SK-N-SH (cell line): ENCODE data around the gene PCSK5. TPM values are rescaled to one million over a fixed set of nuclear protein-coding genes. Genes with fewer than 3 reads are reported as not detected.

Experiments
- CTCF ChIA-PET: fragments of 300-600, 350-600 bp; formaldehyde crosslinking; extraction: SDS; loops from one replicate; lab custom pipeline; 2021; lab: Yijun Ruan, JAX
- POLR2A ChIA-PET: fragments of 350-600 bp; sonication (Branson Sonifier 250); formaldehyde crosslinking; extraction: SDS; loops from one replicate; lab custom pipeline; 2020; ENCODE audit warnings: antibody characterized with exemption, inconsistent platforms; lab: Yijun Ruan, JAX
- DNase-seq: peaks from one replicate; pipeline ENCODE4 v3.0.0; 2012
- H2AFZ ChIP-seq: fragments of 200-600 bp; sonication (generic); 2 replicates; pipeline ENCODE4 v1.8.1; 2016; ENCODE audit warnings: antibody characterized with exemption, mild to moderate bottlenecking, low read depth
- H3F3A ChIP-seq: fragments of 200-600 bp; sonication (generic); replicated peaks from 2 replicates; pipeline ENCODE3; 2016; ENCODE audit warnings: antibody characterized with exemption, mild to moderate bottlenecking; ENCODE audit not compliant: insufficient read depth
- H3K27ac ChIP-seq, 2 experiments: fragments of 200-500 bp in 1 of 2; fragments of 200-600 bp in 1 of 2; sonication (Bioruptor generic) in 1 of 2; sonication (generic), shearing (Covaris generic) in 1 of 2; 2 replicates each; pipeline versions ENCODE4 v1.5.1 to v1.6.1; 2014 to 2016; ENCODE audit warnings: low read depth in 2 of 2, inconsistent platforms in 1 of 2, low read length in 1 of 2, mild to moderate bottlenecking in 1 of 2, mixed read lengths in 1 of 2
- H3K27me3 ChIP-seq: fragments of 200-600 bp; sonication (generic), shearing (Covaris generic); 2 replicates; pipeline ENCODE4 v1.6.1; 2016; ENCODE audit warnings: mixed run types; ENCODE audit not compliant: insufficient read depth
- H3K36me3 ChIP-seq, 2 experiments: fragments of 200-500 bp in 1 of 2; fragments of 200-600 bp in 1 of 2; sonication (Bioruptor generic) in 1 of 2; sonication (generic) in 1 of 2; replicated peaks in 1 of 2; 2 replicates each; pipeline versions ENCODE3 to v1.5.1; 2014 to 2016; ENCODE audit warnings: low read length in 1 of 2, mild to moderate bottlenecking in 1 of 2; ENCODE audit not compliant: insufficient read depth in 2 of 2, control insufficient read depth in 1 of 2
- H3K4me1 ChIP-seq, 2 experiments: fragments of 200-500 bp in 1 of 2; fragments of 200-600 bp in 1 of 2; sonication (Bioruptor generic) in 1 of 2; sonication (generic), shearing (Covaris generic) in 1 of 2; 2 replicates each; pipeline versions ENCODE4 v1.5.1 to v1.6.1; 2014 to 2016; ENCODE audit warnings: low read depth in 1 of 2, low read length in 1 of 2, mixed run types in 1 of 2; ENCODE audit not compliant: insufficient read depth in 2 of 2, control insufficient read depth in 1 of 2
- H3K4me2 ChIP-seq: fragments of 200-600 bp; sonication (generic), shearing (Covaris generic); 2 replicates; pipeline ENCODE4 v1.6.1; 2017; ENCODE audit warnings: mixed run types
- H3K4me3 ChIP-seq, 2 experiments: fragments of 200-500 bp in 1 of 2; fragments of 200-600 bp in 1 of 2; sonication (Bioruptor generic) in 1 of 2; sonication (generic), shearing (Covaris generic) in 1 of 2; 2 replicates each; pipeline versions ENCODE4 v1.5.1 to v1.8.1; 2014 to 2016; ENCODE audit warnings: low read depth in 2 of 2, inconsistent platforms in 1 of 2, low read length in 1 of 2, mild to moderate bottlenecking in 1 of 2, mixed read lengths in 1 of 2, moderate library complexity in 1 of 2
- H3K79me2 ChIP-seq: fragments of 200-600 bp; sonication (generic); 2 replicates; pipeline ENCODE4 v1.8.1; 2017; ENCODE audit warnings: mild to moderate bottlenecking; ENCODE audit not compliant: insufficient read depth
- H3K9ac ChIP-seq: fragments of 200-600 bp; sonication (generic); 2 replicates; pipeline ENCODE4 v1.6.1; 2017; ENCODE audit warnings: mixed run types
- H3K9me2 ChIP-seq: fragments of 200-600 bp; sonication (generic); 2 replicates; pipeline ENCODE4 v1.6.1; 2017; ENCODE audit warnings: mixed run types
- H3K9me3 ChIP-seq: fragments of 200-600 bp; sonication (generic); 2 replicates; pipeline ENCODE4 v1.6.1; 2017; ENCODE audit warnings: mixed run types, mild to moderate bottlenecking, moderate library complexity
- H4K20me1 ChIP-seq: fragments of 200-600 bp; sonication (generic); 2 replicates; pipeline ENCODE4 v1.6.1; 2017; ENCODE audit warnings: mild to moderate bottlenecking, mixed run types; ENCODE audit not compliant: insufficient read depth
- ELF1 ChIP-seq: IDR thresholded peaks from 2 replicates; pipeline ENCODE4 v1.4.0; 2012
- FOSL2 ChIP-seq: IDR thresholded peaks from 2 replicates; pipeline ENCODE4 v1.4.0; 2012; ENCODE audit warnings: low read depth, mild to moderate bottlenecking, moderate library complexity, borderline replicate concordance
- MEF2A ChIP-seq: IDR thresholded peaks from 2 replicates; pipeline ENCODE4 v1.4.0; 2012; ENCODE audit warnings: low read depth, borderline replicate concordance
- POLR2AphosphoS5 ChIP-seq: IDR thresholded peaks from 2 replicates; pipeline ENCODE4 v1.6.1; 2012; ENCODE audit warnings: low read depth, low read length
- WGBS: methylation state at CpG from one replicate; pipeline ENCODE4 v1.1.6; 2017; ENCODE audit warnings: low lambda C conversion rate; 5-methylcytosine and 5-hydroxymethylcytosine counted together
- polyA plus RNA-seq, 3 experiments: library from polyadenylated mRNA; depleted of rRNA; stranded (reverse); fragments of >200 nt; gene quantifications; 2 replicates each; pipeline ENCODE4 v1.2.3, GENCODE V29; 2012
- TF ChIP-seq, protein P1 (sequence below): IDR thresholded peaks from 2 replicates; pipeline ENCODE4; 2012
- TF ChIP-seq, protein P2 (sequence below): fragments of 150-350 bp; IDR thresholded peaks from 2 replicates; pipeline ENCODE4 v1.6.1; 2017; ENCODE audit warnings: antibody characterized with exemption, low read length, low read depth, borderline replicate concordance

Gene PCSK5
- polyA plus RNA-seq, 1 of the 3 experiments (the other 2 are of a cell fraction) = 0.08 TPM

DNA sequence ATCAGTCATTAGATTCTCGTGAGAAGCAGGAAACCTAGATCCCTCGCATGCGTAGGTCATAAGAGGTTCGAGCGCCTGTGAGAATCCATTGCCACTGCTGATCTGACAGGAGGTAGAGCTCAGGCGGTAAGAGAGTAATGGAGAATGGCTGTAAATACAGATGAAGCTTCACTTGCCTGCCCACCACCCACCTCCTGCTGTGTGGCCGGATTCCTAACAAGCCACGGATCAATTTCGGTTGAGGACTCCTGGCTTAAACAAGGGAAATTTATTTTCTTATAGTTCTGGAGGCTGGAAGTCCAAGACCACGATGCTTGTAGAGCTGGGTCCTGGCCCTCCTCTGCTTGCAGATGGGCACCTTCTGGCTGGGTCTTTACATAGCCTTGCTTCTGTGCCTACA is 200.4 kb downstream of the PCSK5 start:
- no peaks in the 10 kb centered on the region for H3F3A ChIP-seq
- TF ChIP-seq ELF1 = no peak
- TF ChIP-seq POLR2AphosphoS5 = no peak
- TF ChIP-seq, all 33 proteins: peak for 0
- POLR2A ChIA-PET = no interaction called here
- no peak overlapping the region for H3K27ac ChIP-seq
- no peaks in the 10 kb centered on the region for H3K9me2 ChIP-seq
- DNase-seq = no peak
- H3K4me1 ChIP-seq = no peaks in the 10 kb centered on the region
- H3K9me3 ChIP-seq = no peaks in the 10 kb centered on the region
- no peak overlapping the region for H3K4me3 ChIP-seq
- H3K36me3 ChIP-seq = no peaks in the 10 kb centered on the region
- H3K4me2 ChIP-seq = no peak overlapping the region
- 10% methylated on average over 10 of the region's 10 CpGs for WGBS
- H3K79me2 ChIP-seq = no peaks in the 10 kb centered on the region
- H4K20me1 ChIP-seq = no peaks in the 10 kb centered on the region
- H3K9ac ChIP-seq = no peak overlapping the region
- CTCF ChIA-PET = no interaction called here
- no peak overlapping the region for H2AFZ ChIP-seq
- no peaks in the 10 kb centered on the region; the same call in 1 of the 2 replicates for H3K27me3 ChIP-seq

DNA sequence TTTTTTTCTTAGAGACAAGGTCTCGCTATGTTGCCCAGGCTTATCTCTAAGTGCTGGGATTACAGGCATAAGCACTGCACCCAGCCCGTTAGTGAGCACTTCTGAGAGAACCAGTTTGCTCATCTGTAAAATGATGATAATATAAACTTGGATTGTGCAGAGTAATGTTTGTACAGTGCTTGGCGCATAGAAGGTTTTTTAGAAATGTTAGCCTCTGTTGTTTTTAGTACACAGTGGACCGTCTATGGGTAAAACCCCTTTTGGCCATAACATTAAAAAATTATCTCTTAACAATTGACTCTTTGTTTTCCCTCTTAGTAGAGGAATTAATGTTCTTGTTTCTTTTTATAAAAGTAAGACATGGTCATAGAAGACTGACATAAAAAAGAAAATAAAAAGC is 202.1 kb downstream of the PCSK5 start:
- 29% methylated on average over 4 of the region's 4 CpGs for WGBS
- POLR2A ChIA-PET = no interaction called here

DNA sequence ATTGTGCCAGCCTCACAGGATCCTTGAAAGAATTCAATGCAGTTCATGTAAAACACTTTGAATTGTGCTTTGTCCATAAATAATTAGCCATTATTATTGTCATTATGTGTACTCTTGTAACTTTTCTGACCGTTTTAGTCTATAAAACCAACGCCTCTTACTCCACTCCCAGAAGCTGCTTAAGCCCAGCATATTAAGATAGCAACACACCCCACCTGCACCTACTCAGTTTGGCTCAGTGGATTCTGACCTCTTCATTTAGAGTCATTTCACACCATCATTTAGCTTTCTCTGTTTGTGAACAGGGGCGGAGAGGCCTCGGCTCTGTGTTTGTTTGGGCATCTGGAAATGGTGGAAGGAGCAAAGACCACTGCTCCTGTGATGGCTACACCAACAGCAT is 205.1 kb downstream of the PCSK5 start:
- ChIA-PET POLR2A (no interaction called here), CTCF (no interaction called here)
- no peak overlapping the region for H3K4me3 ChIP-seq
- H3K4me1 ChIP-seq = no peaks in the 10 kb centered on the region
- H4K20me1 ChIP-seq = no peaks in the 10 kb centered on the region
- H3F3A ChIP-seq = no peaks in the 10 kb centered on the region
- no peak for TF ChIP-seq POLR2AphosphoS5
- TF ChIP-seq, protein P1, sequence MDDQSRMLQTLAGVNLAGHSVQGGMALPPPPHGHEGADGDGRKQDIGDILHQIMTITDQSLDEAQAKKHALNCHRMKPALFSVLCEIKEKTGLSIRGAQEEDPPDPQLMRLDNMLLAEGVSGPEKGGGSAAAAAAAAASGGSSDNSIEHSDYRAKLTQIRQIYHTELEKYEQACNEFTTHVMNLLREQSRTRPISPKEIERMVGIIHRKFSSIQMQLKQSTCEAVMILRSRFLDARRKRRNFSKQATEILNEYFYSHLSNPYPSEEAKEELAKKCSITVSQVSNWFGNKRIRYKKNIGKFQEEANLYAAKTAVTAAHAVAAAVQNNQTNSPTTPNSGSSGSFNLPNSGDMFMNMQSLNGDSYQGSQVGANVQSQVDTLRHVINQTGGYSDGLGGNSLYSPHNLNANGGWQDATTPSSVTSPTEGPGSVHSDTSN = no peak
- no peak for TF ChIP-seq MEF2A
- TF ChIP-seq FOSL2 = no peak
- H2AFZ ChIP-seq = no peak overlapping the region
- H3K79me2 ChIP-seq = no peaks in the 10 kb centered on the region
- no peaks in the 10 kb centered on the region for H3K9me2 ChIP-seq
- no peak for DNase-seq
- H3K9ac ChIP-seq = no peak overlapping the region
- H3K27me3 ChIP-seq = peaks cover 27% of the 10 kb centered on the region
- no peak overlapping the region for H3K4me2 ChIP-seq
- no peak overlapping the region for H3K27ac ChIP-seq
- no peaks in the 10 kb centered on the region for H3K9me3 ChIP-seq
- WGBS = 4% methylated on average over 4 of the region's 4 CpGs
- no peaks in the 10 kb centered on the region for H3K36me3 ChIP-seq

More for the DNA sequence above, 202.1 kb downstream of the PCSK5 start:
- no peaks in the 10 kb centered on the region for H3F3A ChIP-seq
- CTCF ChIA-PET = no interaction called here
- no peaks in the 10 kb centered on the region for H4K20me1 ChIP-seq
- no peaks in the 10 kb centered on the region for H3K36me3 ChIP-seq
- no peak for DNase-seq
- no peak overlapping the region for H3K27ac ChIP-seq
- no peaks in the 10 kb centered on the region for H3K9me3 ChIP-seq
- H3K9me2 ChIP-seq = no peaks in the 10 kb centered on the region
- H3K4me2 ChIP-seq = no peak overlapping the region
- H2AFZ ChIP-seq = no peak overlapping the region
- H3K27me3 ChIP-seq = peaks cover 10% of the 10 kb centered on the region
- no peaks in the 10 kb centered on the region for H3K79me2 ChIP-seq
- H3K9ac ChIP-seq = no peak overlapping the region
- no peak overlapping the region for H3K4me3 ChIP-seq
- H3K4me1 ChIP-seq = no peaks in the 10 kb centered on the region
- TF ChIP-seq, protein P2, sequence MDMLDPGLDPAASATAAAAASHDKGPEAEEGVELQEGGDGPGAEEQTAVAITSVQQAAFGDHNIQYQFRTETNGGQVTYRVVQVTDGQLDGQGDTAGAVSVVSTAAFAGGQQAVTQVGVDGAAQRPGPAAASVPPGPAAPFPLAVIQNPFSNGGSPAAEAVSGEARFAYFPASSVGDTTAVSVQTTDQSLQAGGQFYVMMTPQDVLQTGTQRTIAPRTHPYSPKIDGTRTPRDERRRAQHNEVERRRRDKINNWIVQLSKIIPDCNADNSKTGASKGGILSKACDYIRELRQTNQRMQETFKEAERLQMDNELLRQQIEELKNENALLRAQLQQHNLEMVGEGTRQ = no peak
